ENCODE data around the gene TMEM176B.
"Not testable (repeated sequence)": the region's sequence is repeated elsewhere in the genome, so short reads cannot be mapped to it uniquely, and the experiment has no call there.

The TMEM176B gene

GRCh38 chr7:150788474-150789269 is 11.5 kb downstream of the TMEM176B start:
- no peak for DNase-seq

GRCh38 chr7:150787321-150788281 is 12.6 kb downstream of the TMEM176B start:
- no peak for DNase-seq

- DNase-seq = no peak
Observed at GRCh38 chr7:150784954-150785353, 15.2 kb downstream of the TMEM176B start.

GRCh38 chr7:150784120-150784736 is 15.9 kb downstream of the TMEM176B start:
- DNase-seq = no peak

- no peak for DNase-seq
Observed at GRCh38 chr7:150781961-150782360, 18.2 kb downstream of the TMEM176B start.

GRCh38 chr7:150781103-150781502 is 19.1 kb downstream of the TMEM176B start:
- DNase-seq = no peak

- DNase-seq = no peak
Observed at GRCh38 chr7:150780292-150780691, 19.9 kb downstream of the TMEM176B start.

- DNase-seq = peak; percentile 48 to 71
Observed at GRCh38 chr7:150778738-150779301, 21.3 kb downstream of the TMEM176B start.

GRCh38 chr7:150778014-150778737 is 22.0 kb downstream of the TMEM176B start:
- DNase-seq = no peak

GRCh38 chr7:150774131-150774530 is 26.0 kb downstream of the TMEM176B start:
- DNase-seq = not testable (repeated sequence)

- DNase-seq = no peak
Observed at GRCh38 chr7:150769768-150770167, 30.4 kb downstream of the TMEM176B start.

- DNase-seq = no peak
Observed at GRCh38 chr7:150766334-150766709, 33.8 kb downstream of the TMEM176B start.

- DNase-seq = no peak
Observed at GRCh38 chr7:150759479-150759878, 40.7 kb downstream of the TMEM176B start.

GRCh38 chr7:150756858-150757257 is 43.3 kb downstream of the TMEM176B start:
- no peak for DNase-seq

- no peak for DNase-seq
Observed at GRCh38 chr7:150756166-150756565, 44.0 kb downstream of the TMEM176B start.

GRCh38 chr7:150755473-150756099 is 44.6 kb downstream of the TMEM176B start:
- no peak for DNase-seq

GRCh38 chr7:150754951-150755350 is 45.2 kb downstream of the TMEM176B start:
- DNase-seq = no peak

- DNase-seq = peak in 1 of 2 experiments; percentile 5
Observed at GRCh38 chr7:150753826-150754603, 46.1 kb downstream of the TMEM176B start.

- no peak for DNase-seq
Observed at GRCh38 chr7:150753239-150753638, 46.9 kb downstream of the TMEM176B start.

GRCh38 chr7:150751702-150752101 is 48.5 kb downstream of the TMEM176B start:
- DNase-seq = no peak

GRCh38 chr7:150748376-150748775 is 51.8 kb downstream of the TMEM176B start:
- DNase-seq = no peak

Measured in NCI-H1930 (cell line).